Activated CD8-positive, alpha-beta memory T cell treated with anti-CD3 and anti-CD28 coated beads, Interleukin-2, amount 50 U/mL, for 24 hours (primary cell): ENCODE measurements around the gene GRB14.
"Not testable (repeated sequence)": the region's sequence is repeated elsewhere in the genome, so short reads cannot be mapped to it uniquely, and the experiment has no call there.

Experiments used
- DNase-seq: peaks from one replicate; pipeline ENCODE4 v3.0.0-alpha.2; 2020; ENCODE audit errors: extremely low read depth

The GRB14 gene

DNA sequence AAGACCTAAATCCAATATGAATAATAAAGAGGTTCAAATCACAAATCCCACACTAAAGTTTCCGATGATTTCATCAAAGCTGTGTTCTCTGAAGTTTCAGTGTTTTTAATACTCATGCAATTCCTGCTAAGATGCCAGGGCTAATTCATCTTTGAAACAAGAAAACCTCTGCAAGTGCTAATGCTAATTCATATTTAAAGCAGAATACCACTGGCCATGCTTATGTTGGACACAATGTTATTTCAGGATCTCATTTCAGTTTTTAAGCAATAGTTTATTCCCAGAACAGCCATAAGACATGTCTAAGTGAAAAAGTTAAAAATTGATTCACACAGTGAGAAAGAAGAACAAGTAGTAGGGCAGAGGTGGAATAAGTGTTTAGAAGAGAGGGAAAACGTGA, 62.8 kb downstream of the GRB14 start:
- no peak for DNase-seq

DNA sequence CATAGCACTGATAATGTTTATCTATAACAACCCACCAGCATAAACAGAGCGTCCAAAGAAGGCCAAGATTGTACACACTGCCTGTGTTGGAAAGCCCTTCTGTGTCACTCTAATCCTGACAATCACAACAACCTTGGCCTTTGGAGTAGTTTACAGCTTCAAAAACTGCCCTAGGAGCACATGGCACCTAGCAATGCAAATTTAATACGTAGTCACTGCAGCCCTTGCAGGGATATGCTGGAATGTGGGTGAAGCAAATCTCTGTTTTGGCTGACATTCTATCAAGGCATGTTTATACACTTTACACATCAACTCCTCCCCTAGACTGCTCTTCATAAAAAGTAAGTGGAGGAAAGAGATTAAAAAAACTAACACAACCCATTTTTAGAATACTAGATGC, 66.8 kb downstream of the GRB14 start:
- DNase-seq = no peak

DNA sequence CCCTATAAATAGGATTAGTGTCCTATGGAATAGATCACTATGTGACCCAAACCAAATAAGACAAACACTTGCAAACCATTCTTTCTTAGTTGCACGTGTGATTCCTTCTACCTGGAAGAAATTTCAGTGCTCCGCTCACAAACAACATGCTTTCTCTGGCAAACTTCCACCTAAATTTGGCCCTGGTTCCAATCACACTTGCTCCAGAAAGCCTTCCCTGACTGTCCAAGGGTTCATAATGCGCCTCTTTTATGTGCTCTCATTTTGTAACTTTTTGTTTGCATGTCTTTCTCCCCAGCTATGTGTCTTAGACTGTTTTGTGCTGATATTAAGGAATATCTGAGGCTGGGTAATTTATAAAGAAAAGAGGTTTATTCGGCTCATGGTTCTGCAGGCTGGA, 69.8 kb downstream of the GRB14 start:
- DNase-seq = no peak

DNA sequence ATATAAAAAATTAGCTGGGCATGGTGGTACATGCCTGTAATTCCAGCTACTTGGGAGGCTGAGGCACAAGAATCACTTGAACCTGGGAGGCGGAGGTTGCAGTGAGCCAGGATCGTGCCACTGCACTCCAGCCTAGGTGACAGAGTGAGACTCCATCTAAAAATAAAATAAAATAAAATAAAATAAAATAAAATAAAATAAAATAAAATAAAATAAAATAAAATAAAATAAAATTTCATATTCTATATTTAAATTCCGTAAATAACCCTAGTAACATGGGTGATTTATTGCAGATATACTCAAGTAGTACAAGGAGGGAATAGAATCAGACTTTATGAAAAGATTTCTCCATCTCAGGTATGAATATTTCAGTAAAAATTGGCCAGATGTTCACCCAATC, 71.6 kb downstream of the GRB14 start:
- not testable (repeated sequence) for DNase-seq

DNA sequence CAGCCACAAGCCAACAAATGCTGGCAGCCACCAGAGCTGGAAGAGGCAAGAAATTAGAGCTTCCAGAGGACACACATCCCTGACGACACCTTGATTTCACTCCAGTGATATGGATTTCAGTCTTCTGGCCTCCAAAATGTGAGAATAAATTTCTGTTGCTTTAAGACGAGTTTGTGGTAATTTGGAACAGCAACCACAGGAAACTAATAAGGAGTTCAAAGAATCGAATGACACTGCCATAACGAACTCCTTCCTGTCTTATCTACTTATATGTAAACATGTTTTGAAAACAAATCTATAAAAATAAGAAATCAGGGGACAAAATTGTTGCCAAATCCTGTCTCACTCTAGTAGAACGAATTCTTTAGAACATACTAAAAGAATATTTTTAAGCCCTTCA, 75.8 kb downstream of the GRB14 start:
- no peak for DNase-seq

DNA sequence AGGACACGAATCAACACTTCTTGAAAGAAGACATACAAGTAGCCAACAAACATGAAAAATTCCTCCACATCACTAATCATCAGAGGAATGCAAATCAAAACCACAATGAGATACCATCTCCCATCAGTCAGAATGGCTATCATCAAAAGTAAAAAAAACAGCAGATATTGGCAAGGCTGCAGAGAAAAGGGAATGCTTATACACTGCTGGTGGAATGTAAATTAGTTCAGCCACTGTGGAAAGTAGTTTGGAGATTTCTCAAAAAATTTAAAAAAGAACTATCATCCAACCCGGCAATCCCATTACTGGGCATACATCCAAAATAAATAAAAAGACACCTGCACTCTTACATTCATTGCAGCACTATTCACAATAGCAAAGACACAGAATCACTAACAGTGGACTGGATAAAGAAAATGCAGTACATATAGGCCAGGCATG, 78.7 kb downstream of the GRB14 start:
- no peak for DNase-seq

DNA sequence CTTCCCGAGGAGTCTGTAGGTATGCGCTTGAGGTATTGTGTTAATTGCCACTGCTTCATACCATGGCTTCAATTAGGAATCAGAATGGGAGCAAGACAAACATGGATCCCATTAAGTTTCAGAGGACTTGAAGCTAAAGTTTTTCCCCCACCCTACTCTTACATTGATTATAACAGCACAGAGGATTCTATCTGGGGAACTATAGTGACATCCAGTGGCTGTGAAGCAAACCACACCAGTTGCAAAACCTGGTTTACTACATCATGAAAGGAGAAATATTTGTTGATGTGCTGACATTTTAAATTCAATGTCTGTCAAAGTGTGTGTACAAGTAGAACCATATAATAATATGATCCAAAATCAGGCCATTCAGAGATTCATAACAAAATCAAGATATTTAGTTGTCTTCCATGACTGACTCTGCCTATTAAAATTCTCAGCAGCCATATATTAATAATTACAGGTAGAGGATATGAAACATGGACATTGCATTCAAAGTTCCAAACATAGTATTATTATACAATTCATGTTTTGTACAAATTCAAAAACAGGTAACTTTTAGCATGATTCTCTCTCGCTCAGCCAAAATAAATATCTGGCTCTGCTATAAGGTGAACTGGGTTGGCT, 82.9 kb downstream of the GRB14 start:
- DNase-seq = no peak

DNA sequence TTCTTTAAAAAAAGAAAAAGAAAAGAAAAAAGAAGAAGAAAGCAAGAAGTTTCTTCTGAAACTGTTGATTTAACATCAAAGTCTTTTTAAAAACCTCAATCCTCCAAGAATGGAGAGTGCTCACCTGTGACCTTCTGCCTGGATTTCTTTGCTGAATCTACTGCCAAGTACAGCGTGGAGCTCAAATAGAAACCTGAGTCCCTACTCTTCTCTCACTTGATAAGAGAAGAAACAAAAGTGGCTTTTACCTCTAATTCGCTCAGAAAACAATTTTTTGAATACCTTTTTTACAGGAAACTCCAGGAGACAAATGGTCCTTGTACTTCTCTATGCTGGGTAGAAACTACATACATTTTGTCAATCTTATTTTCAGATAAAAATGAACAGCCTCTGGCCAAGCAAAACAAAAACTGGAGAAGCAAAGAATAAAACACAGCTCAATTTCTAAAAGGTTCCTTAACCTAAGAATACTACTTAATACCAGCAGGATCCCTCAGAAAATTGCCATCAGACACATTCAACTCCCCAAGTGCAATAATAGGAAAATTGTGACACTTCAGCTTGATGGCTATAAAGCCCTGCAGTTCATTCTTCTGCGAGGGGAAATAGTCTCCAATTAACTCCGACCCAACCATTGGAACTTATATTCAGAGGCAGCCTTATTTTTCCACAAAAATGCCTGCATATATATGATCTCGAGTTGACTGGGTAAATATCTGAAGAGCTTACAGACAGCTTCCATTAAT, 85.8 kb downstream of the GRB14 start:
- no peak for DNase-seq

DNA sequence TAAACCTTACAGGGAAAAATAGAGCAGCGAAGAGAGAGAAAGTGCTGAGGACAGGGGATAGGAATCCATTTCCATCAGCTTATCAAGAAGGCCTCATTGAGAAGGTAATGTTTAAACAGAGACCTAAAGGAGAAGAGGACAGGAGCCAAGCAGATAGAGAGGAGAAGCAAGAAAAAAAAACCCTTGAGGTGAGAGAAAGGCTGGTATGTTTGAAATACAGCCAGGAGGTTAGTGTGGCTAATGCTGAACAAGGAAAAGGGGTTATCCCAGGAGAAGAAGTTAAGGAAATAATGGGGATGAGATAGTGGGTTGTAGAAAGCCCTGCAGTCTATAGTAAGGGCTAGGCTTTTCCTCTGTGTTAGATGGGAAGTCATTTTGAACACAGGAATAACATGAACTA, 90.8 kb downstream of the GRB14 start:
- no peak for DNase-seq

DNA sequence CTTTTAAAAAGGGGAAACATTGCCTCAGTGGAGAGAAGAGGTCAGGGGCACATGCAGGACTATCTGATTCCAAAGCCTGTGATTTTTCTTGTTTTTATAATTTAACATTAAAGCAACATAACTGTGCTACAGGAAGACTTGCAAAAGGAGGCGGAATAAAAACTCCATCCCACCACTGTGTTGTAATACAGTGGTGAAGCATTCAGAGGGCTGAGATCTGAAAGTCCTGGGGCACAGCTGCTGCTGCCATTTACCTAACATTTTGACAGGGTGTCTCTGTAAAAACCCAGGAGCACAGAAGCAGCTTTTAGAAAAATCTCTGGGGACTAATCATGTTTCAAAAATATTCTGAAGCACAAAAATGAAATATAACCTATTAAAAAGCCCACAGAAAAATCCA, 97.6 kb downstream of the GRB14 start:
- DNase-seq = no peak

DNA sequence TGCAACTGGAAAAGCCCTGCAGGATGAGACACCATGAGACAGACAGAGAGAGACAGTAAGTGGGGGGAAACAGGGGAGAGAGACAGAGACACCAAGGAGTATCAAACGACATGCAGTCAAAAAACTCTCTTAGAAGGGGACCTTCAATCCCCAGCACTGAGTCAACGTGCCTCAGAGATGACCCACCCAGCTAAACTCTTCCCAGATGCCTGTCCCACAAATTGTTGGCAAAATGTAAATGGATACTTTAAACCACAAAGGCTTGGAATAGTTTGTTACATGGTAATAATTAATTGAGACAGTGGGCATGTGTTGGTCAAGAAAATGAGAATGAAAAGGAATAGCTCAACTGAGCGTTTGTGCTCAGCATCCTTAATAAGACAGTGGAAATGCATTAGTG, 98.3 kb downstream of the GRB14 start:
- no peak for DNase-seq

DNA sequence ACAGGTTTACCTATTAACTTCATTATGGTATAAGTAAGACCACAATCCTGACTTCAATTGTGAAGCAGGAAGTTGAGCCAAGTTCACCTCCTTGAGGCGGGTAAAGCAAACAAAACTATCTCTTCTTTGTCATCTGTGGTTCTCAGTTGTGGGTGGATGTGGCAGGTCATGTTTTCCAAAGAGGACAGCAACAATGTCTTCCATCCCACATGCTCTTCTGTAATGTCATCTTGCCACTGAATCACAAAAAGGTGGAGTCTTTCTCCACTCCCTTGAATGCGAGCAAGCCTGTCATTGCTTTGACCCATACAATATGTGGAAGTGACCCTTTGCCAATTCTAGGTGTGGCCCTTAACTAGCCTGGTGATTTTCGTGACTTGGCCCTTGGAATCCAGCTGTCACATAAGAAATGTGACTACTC, 98.7 kb downstream of the GRB14 start:
- no peak for DNase-seq

DNA sequence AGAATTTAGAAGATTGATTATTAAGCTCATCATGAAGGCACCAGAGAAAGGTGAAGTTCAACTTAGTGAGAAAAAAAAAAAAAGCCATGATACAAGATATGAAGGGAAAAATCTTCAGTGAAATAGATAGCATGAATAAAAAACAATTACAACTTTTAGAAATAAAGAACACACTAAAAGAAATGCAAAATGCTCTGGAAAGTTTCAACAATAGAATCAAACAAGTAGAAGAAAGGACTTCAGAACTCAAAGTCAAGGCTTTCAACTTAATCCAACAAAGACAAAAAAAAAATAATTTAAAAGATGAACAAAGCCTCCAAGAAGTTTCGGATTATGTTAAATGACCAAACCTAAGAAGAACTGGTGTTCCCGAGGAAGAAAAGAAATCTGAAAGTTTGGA, 105.5 kb downstream of the GRB14 start:
- no peak for DNase-seq

DNA sequence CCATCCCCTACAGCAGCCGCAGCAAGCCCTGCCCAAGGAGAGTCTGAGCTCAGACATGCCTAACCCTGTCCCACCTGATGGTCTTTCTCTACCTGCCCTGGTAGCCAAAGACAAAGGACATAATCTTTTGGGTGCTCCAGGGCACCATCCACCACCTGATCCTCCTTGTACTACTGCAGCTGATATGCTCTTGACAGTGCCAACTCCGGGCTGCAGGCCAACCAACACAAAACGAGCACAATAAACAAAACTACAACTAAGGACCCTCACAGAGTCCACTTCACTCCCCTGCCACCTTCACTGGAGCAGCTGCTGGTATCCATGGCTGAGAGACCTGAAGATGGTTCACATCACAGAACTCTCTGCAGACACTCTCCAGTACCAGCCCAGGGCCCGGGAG, 106.3 kb downstream of the GRB14 start:
- DNase-seq = no peak

DNA sequence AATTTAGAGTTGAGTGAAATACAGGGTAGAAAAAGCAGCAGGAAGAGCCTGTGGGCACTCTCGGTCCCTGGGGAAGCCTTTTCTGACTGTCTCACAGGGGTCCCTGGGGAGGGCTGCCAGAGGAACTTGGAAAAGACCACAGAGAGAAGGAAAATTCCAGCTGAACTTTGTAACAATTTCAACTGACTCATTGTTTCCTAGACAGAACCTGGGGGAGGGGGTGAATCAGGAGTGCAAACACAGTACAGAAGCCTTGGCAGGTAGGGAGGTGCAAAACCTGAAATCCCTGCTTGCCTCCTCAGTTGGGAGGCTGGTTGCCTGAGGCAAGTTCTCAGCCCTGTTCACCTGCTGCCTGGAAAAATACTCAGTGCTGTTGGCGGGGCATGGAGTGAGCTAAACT, 106.8 kb downstream of the GRB14 start:
- DNase-seq = no peak

DNA sequence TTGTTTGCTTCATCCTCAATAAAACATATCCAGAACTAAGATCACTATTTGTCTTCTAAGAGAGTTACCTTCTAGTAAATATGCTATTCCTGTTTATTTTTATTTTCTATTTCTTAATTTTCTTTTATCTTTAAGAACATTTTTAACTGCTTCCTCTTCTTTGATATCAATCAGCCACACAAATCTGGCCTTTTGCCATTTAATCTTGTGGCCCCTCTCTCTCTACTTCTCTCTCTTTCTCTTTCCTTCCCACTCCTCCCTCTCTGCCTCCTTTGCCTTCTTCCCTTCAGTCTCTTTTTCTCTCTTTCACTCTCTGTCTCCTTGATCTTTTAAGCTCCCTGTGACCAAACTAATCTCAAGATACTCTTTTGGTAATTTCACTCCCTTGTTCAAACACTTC, 108.4 kb downstream of the GRB14 start:
- no peak for DNase-seq

DNA sequence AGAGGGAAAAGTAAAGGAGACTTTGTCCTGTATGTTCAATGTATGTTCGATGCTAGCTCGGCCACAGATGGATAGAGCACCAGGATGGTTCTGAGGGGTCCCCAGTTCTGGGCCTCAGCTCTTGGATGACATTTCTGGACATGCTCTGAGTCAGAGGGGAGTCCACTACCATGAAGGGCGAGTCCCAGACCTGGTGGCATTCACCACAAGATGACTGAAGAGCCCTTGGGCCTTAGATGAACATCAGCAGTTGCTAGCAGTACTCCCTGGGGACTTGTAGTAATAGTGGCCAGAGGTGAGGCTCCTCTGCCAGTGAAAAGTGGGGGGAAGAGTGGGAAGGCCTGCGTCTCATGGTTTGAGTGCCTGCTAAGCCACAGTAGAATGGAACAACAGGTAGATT, 109.5 kb downstream of the GRB14 start:
- no peak for DNase-seq

DNA sequence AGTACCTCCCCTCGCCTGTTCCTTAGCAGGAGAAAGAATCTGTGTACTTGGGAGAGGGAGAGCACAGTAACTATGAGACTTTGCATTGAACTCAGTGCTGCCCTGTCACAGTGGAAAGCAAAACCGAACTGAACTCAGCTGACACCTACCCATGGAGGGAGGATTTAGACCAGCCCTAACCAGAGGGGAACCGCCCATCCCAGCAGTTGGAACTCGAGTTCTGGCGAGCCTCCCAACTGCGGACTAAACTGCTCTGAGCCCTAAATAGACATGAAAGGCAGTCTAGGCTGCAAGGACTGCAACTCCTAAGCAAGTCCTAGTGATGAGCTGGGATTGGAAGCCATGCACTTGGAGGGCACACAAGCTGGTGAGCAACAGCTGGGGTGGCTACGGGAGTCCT, 110.4 kb downstream of the GRB14 start:
- no peak for DNase-seq

DNA sequence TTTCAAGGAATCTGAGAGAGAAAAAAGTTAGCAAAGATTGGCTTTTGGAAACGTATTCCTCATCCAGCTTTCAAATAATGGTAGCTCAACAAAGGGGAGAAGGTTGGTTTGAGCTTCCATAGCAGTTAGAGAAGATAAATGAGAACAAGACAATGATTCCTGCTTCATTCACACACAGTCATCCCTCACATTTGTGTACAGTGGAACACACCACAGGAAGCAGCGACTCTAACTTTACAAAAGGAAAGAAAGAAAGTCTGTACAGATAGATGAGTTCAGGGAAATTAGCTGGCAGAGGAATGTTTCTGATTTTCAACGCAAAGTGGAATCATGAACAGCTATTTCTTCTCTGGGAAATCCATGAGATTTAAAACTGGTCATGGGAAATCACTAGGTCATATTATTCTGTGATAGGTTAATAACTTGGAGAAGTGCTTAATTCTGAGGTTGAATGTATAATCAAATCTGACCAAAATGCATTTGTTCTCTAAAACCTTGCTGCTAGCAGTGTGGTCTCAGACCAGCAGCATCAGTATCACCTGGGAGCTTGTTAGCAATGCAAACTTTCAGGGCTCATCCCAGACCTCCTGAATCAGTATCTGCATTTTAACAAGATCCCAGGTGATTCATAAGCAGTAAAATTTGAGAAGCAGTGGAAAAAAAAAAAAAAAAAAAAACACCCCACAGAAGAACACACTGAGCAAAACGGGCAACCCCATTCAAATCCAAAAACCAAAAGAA, 112.0 kb downstream of the GRB14 start:
- no peak for DNase-seq

DNA sequence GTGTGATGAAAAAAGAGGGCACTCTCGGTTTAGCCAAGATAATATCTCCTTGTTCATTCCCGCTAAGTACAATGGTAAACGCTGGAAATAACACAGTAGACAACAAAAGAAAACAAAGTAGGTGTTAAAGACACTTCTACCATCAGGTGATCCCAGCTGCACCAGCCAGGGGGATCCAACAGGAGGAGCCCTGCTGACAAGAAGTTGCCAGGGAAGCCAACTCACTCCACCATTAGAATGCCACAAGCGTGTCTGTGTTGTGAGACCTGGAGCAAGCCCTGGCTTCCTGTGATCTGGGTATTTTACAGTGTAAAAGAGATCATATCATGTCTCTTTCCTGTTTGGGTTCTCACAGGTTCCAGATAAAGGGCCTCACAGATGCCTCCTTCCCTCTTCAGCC, 117.0 kb downstream of the GRB14 start:
- no peak for DNase-seq

DNA sequence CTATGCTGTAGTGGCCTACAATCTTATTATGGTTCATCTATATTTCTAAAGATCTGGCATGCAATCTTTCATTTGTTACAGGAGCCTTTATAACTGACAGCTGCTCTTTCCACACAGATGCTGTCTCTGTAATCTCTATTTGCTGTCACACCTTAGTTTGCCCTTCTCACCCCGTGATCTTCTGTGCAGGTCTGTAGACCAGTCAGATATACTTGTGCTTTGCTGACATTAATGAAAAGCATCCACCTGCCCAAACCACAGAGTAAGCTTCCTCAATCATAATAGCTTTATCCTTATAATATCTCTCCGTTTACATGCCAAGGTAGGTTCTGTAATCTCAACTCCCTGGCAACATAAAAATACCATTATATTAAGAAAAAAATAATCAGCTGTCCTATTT, 122.4 kb downstream of the GRB14 start:
- no peak for DNase-seq

DNA sequence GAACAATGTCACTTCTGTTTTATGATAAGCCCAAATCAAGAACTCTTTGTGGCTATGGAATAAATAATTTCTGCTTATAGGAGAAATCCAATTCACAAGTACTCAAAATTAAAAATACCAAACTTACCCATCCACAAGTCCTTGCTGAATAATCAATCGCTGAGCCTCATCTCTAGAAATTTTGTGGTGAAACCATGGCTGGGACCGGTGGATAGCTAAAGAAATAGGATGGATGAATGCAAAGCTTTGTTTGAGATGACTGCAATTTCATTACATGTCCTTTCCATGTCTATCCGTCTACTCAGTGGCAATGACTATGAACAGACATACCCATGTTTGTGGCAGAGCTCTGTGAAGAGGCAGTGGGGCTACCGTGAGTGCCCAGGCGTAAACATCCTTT, 124.4 kb downstream of the GRB14 start:
- no peak for DNase-seq

DNA sequence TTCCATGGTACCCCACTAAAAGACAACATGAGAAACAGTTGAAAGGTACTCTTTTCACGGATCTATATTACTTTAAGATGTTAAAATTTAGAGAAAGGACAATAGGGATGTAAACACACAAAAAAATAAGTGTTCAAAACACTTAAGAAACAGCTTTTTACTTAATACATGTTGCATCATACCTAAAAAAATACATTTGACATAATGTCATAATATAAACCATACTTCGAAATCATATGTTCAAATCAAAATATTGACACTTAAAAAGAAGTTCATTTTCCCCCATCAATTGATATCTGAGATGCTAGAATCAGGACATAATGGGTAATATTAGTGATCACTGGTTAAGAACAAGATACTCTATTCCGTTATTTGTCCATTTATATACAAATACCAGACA, 124.9 kb downstream of the GRB14 start:
- DNase-seq = no peak
